Activated T-cell treated with anti-CD3 and anti-CD28 coated beads, Interleukin-2, amount 50 U/mL, for 48 hours (primary cell): Measurements from ENCODE around the gene ZFHX3.

Experiments
- DNase-seq, 2 experiments: peaks; one replicate each; pipeline ENCODE4 v3.0.0-alpha.2; 2020

Gene ZFHX3

GRCh38 chr16:72862090-72862489 is 185.8 kb downstream of the ZFHX3 start:
- no peak for DNase-seq

GRCh38 chr16:72860726-72861562 is 187.0 kb downstream of the ZFHX3 start:
- DNase-seq = no peak

GRCh38 chr16:72859581-72859980 is 188.3 kb downstream of the ZFHX3 start:
- no peak for DNase-seq

GRCh38 chr16:72858665-72859493 is 189.0 kb downstream of the ZFHX3 start:
- DNase-seq = no peak

- no peak for DNase-seq
Measured at GRCh38 chr16:72857834-72858664, 189.9 kb downstream of the ZFHX3 start.

- DNase-seq = peak; percentile 22 to 27
Measured at GRCh38 chr16:72856797-72857196, 191.1 kb downstream of the ZFHX3 start.

- DNase-seq = no peak
Measured at GRCh38 chr16:72854267-72854959, 193.5 kb downstream of the ZFHX3 start.

GRCh38 chr16:72853575-72854266 is 194.2 kb downstream of the ZFHX3 start:
- DNase-seq = no peak

GRCh38 chr16:72852421-72852820 is 195.5 kb downstream of the ZFHX3 start:
- no peak for DNase-seq

- no peak for DNase-seq
Measured at GRCh38 chr16:72850853-72851252, 197.1 kb downstream of the ZFHX3 start.

GRCh38 chr16:72850021-72850420 is 197.9 kb downstream of the ZFHX3 start:
- DNase-seq = no peak

- no peak for DNase-seq
Measured at GRCh38 chr16:72848759-72849664, 198.9 kb downstream of the ZFHX3 start.

- DNase-seq = no peak
Measured at GRCh38 chr16:72848028-72848400, 199.9 kb downstream of the ZFHX3 start.

- DNase-seq = peak in 1 of 2 experiments; percentile 24
Measured at GRCh38 chr16:72847187-72848027, 200.5 kb downstream of the ZFHX3 start.

- DNase-seq = no peak
Measured at GRCh38 chr16:72846594-72846993, 201.3 kb downstream of the ZFHX3 start.

- DNase-seq = no peak
Measured at GRCh38 chr16:72845322-72846020, 202.5 kb downstream of the ZFHX3 start.

GRCh38 chr16:72844225-72844920 is 203.6 kb downstream of the ZFHX3 start:
- no peak for DNase-seq

- no peak for DNase-seq
Measured at GRCh38 chr16:72841506-72841905, 206.4 kb downstream of the ZFHX3 start.
